ENCODE measurements around the gene SYK.

SYK gene

DNA sequence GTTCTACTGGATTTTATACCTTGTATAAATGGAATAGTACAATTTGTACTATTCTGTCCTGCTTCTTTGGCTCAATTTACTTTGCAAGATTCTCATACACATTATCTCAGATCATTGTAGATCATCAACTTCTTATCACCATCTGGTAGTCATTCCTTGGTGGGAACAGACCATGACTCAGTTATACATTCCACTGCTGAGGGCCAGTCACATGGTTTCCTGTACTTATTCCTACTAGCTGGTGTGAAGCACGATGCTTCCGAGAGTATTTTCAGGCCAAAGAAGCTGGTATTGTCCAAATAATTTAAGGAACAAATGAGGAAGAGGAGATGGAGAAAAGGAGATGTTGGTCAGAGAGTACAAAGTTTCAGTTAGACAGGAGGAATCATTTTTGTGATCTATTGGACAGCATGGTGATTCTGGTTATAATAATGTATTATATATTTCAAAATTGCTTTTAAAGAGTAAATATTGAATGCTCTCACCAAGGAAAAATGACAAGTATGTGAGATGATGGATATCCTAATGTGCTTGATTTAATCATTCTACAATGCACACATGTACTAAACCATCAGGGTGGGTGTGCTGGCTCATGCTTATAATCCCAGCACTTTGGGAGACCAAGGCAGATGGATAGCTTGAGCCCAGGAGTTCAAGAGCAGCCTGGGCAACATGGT is 124.1 kb downstream of the SYK start:
- TF ChIP-seq, protein P1, sequence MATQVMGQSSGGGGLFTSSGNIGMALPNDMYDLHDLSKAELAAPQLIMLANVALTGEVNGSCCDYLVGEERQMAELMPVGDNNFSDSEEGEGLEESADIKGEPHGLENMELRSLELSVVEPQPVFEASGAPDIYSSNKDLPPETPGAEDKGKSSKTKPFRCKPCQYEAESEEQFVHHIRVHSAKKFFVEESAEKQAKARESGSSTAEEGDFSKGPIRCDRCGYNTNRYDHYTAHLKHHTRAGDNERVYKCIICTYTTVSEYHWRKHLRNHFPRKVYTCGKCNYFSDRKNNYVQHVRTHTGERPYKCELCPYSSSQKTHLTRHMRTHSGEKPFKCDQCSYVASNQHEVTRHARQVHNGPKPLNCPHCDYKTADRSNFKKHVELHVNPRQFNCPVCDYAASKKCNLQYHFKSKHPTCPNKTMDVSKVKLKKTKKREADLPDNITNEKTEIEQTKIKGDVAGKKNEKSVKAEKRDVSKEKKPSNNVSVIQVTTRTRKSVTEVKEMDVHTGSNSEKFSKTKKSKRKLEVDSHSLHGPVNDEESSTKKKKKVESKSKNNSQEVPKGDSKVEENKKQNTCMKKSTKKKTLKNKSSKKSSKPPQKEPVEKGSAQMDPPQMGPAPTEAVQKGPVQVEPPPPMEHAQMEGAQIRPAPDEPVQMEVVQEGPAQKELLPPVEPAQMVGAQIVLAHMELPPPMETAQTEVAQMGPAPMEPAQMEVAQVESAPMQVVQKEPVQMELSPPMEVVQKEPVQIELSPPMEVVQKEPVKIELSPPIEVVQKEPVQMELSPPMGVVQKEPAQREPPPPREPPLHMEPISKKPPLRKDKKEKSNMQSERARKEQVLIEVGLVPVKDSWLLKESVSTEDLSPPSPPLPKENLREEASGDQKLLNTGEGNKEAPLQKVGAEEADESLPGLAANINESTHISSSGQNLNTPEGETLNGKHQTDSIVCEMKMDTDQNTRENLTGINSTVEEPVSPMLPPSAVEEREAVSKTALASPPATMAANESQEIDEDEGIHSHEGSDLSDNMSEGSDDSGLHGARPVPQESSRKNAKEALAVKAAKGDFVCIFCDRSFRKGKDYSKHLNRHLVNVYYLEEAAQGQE (IDR thresholded peaks at IDR 0.05; ENCODE audit: insufficient read depth in 1 of 2, low read depth in 2 of 2, low read length in 2 of 2) = no peak

DNA sequence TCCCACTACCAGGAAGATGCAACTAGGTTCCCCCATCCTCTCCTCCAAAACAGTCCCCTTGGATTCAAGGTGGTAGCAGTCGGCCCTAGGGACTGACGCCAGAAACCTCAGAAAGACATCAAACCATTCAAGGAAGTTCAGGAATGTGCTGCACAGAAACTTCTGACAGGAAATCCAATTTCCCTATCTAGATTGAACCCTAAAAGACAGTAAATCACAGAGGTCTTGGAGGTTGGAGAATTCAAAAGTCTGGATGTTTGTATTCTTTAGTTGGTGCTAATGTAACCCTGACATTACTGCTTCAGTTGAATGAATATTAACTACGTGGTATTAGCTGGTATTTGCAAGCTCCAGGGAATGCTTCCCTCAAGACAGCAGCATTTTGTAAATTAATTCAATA is 125.3 kb downstream of the SYK start:
- TF ChIP-seq POLR2AphosphoS5 (IDR thresholded peaks at IDR 0.05; ENCODE audit: low read depth, low read length) (no peak), TAF1 (IDR thresholded peaks at IDR 0.05; ENCODE audit: borderline replicate concordance, insufficient read depth, low read length) (no peak), FOXP2 (optimal IDR thresholded peaks at IDR 0.05; ENCODE audit: borderline replicate concordance, extremely low read depth, extremely low read length, insufficient read depth) (no peak), SIN3A (IDR thresholded peaks at IDR 0.05; ENCODE audit: borderline replicate concordance, insufficient read depth, low read length) (no peak)
- TF ChIP-seq, protein P1 (IDR thresholded peaks at IDR 0.05; ENCODE audit: insufficient read depth in 1 of 2, low read depth in 2 of 2, low read length in 2 of 2) = no peak

DNA sequence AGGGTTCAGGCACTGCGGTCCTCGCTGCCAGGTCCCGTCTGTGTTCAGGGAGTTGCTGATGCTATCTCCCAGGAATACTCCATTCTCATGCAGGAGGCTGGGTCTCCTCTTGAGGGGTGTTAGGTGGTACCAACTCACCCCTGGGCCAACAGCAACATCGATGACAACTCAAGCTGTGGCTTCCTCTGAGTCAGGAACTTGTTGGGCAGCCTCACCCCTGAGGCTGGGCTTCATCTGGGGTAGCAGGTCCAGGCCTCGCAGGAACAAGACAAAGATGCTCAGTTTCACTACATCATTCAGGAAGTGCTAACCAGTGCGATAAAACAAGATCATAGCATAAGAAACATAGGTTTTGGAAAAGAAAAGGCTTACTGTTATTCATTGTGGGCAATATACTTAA is 125.9 kb downstream of the SYK start:
- TF ChIP-seq FOXP2 (optimal IDR thresholded peaks at IDR 0.05; ENCODE audit: borderline replicate concordance, extremely low read depth, extremely low read length, insufficient read depth) = no peak
- TF ChIP-seq, protein P1 (IDR thresholded peaks at IDR 0.05; ENCODE audit: insufficient read depth in 1 of 2, low read depth in 2 of 2, low read length in 2 of 2) = no peak
- no peak for TF ChIP-seq TAF1 (IDR thresholded peaks at IDR 0.05; ENCODE audit: borderline replicate concordance, insufficient read depth, low read length)
- TF ChIP-seq POLR2AphosphoS5 (IDR thresholded peaks at IDR 0.05; ENCODE audit: low read depth, low read length) = no peak
- TF ChIP-seq SIN3A (IDR thresholded peaks at IDR 0.05; ENCODE audit: borderline replicate concordance, insufficient read depth, low read length) = no peak

- TF ChIP-seq POLR2AphosphoS5 (IDR thresholded peaks at IDR 0.05; ENCODE audit: low read depth, low read length) (no peak), TAF1 (IDR thresholded peaks at IDR 0.05; ENCODE audit: borderline replicate concordance, insufficient read depth, low read length) (no peak), SIN3A (IDR thresholded peaks at IDR 0.05; ENCODE audit: borderline replicate concordance, insufficient read depth, low read length) (no peak), FOXP2 (optimal IDR thresholded peaks at IDR 0.05; ENCODE audit: borderline replicate concordance, extremely low read depth, extremely low read length, insufficient read depth) (no peak)
- TF ChIP-seq, protein P1 (IDR thresholded peaks at IDR 0.05; ENCODE audit: insufficient read depth in 1 of 2, low read depth in 2 of 2, low read length in 2 of 2) = no peak
Observed at GRCh38 chr9:90929626-90930025, 128.0 kb downstream of the SYK start.

DNA sequence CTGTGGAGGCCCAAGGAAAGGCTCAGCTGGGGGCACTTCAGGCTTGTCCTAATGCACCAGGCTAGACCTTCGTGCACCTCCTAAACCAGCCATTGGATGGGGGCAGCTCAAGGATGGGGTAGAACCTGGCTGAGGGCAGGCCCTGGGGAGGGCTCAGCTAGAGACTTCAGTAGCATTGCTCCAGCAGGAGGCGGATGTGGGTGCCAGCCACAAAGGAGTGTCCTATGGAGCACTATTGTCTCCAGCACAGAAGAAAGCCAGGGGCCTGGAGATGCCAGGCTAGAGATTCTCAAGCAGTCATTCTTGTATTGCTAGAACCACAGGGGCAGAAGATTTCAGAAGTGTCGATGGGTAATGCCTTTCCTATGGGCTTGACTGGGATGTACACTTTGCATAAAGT is 131.8 kb downstream of the SYK start:
- TF ChIP-seq SIN3A (IDR thresholded peaks at IDR 0.05; ENCODE audit: borderline replicate concordance, insufficient read depth, low read length) (no peak), TAF1 (IDR thresholded peaks at IDR 0.05; ENCODE audit: borderline replicate concordance, insufficient read depth, low read length) (no peak), FOXP2 (optimal IDR thresholded peaks at IDR 0.05; ENCODE audit: borderline replicate concordance, extremely low read depth, extremely low read length, insufficient read depth) (no peak), POLR2AphosphoS5 (IDR thresholded peaks at IDR 0.05; ENCODE audit: low read depth, low read length) (no peak)
- TF ChIP-seq, protein P1 (IDR thresholded peaks at IDR 0.05; ENCODE audit: insufficient read depth in 1 of 2, low read depth in 2 of 2, low read length in 2 of 2) = no peak

Measured in PFSK-1 (cell line).